GM23338 (cell line): ENCODE results near the gene PRPF40B. TPM values are rescaled to one million over a fixed set of nuclear protein-coding genes. Genes with fewer than 3 reads are reported as not detected.

ENCODE experiments used
- ATAC-seq: fragments of 200-7000 bp; cut with Tn5 transposase; 3 replicates; pipeline ENCODE4 v1.9.1; 2020
- DNase-seq: peaks from one replicate; pipeline ENCODE4 v3.0.0-alpha.2; 2015; ENCODE audit warnings: low spot score
- H2AFZ ChIP-seq: fragments of 200-600 bp; sonication (generic); 2 replicates; pipeline ENCODE4 v1.8.0; 2016; ENCODE audit warnings: antibody characterized with exemption, mild to moderate bottlenecking, moderate library complexity
- H3F3A ChIP-seq: fragments of 200-600 bp; sonication (generic); replicated peaks from 2 replicates; pipeline ENCODE4 v1.8.0; 2017; ENCODE audit warnings: antibody characterized with exemption, mixed run types, low read depth
- H3K27ac ChIP-seq: fragments of 200-600 bp; sonication (generic); 2 replicates; pipeline ENCODE4 v1.6.1; 2016; ENCODE audit warnings: low read depth
- H3K27me3 ChIP-seq: fragments of 200-600 bp; sonication (generic); 2 replicates; pipeline ENCODE4 v1.8.0; 2016; ENCODE audit warnings: mild to moderate bottlenecking, mixed run types, moderate library complexity; ENCODE audit not compliant: insufficient read depth
- H3K36me3 ChIP-seq: fragments of 200-600 bp; sonication (generic); 2 replicates; pipeline ENCODE4 v1.8.0; 2016; ENCODE audit warnings: mild to moderate bottlenecking; ENCODE audit not compliant: insufficient read depth
- H3K4me1 ChIP-seq: fragments of 200-600 bp; sonication (generic); 2 replicates; pipeline ENCODE4 v1.8.0; 2016; ENCODE audit warnings: mild to moderate bottlenecking, moderate library complexity; ENCODE audit not compliant: insufficient read depth
- H3K4me2 ChIP-seq: fragments of 200-600 bp; sonication (generic); 2 replicates; pipeline ENCODE4 v1.7.1; 2017; ENCODE audit warnings: mixed run types
- H3K4me3 ChIP-seq: fragments of 200-600 bp; sonication (generic); 2 replicates; pipeline ENCODE4 v1.6.1; 2016; ENCODE audit warnings: mixed run types
- H3K79me2 ChIP-seq: fragments of 200-600 bp; sonication (generic); replicated peaks from 2 replicates; pipeline ENCODE4 v1.8.0; 2017; ENCODE audit warnings: mild to moderate bottlenecking; ENCODE audit not compliant: insufficient read depth
- H3K9me2 ChIP-seq: fragments of 200-600 bp; sonication (generic); 2 replicates; pipeline ENCODE4 v1.8.0; 2017; ENCODE audit not compliant: insufficient read depth
- H4K20me1 ChIP-seq: fragments of 200-600 bp; sonication (generic); replicated peaks from 2 replicates; pipeline ENCODE4 v1.8.0; 2017; ENCODE audit warnings: mild to moderate bottlenecking; ENCODE audit not compliant: insufficient read depth
- H3K27ac Mint-ChIP-seq: 2 replicates; pipeline ENCODE4 v1.8.0; 2020; ENCODE audit warnings: inconsistent platforms, mild to moderate bottlenecking, moderate library complexity, mixed read lengths
- H3K27me3 Mint-ChIP-seq: 3 replicates; pipeline ENCODE4 v1.8.0; 2022; ENCODE audit warnings: low read depth, mild to moderate bottlenecking, moderate library complexity, mixed read lengths, inconsistent platforms; ENCODE audit not compliant: insufficient read depth, poor library complexity
- H3K36me3 Mint-ChIP-seq: 3 replicates; pipeline ENCODE4 v1.8.0; 2021; ENCODE audit warnings: low read depth, mild to moderate bottlenecking, inconsistent platforms, moderate library complexity, mixed read lengths
- H3K4me1 Mint-ChIP-seq: 3 replicates; pipeline ENCODE4 v1.8.0; 2020; ENCODE audit warnings: mild to moderate bottlenecking, inconsistent platforms, mixed read lengths
- H3K4me3 Mint-ChIP-seq: 3 replicates; pipeline ENCODE4 v1.8.0; 2021; ENCODE audit warnings: moderate library complexity, mild to moderate bottlenecking, inconsistent platforms, mixed read lengths
- H3K9me3 Mint-ChIP-seq: 3 replicates; pipeline ENCODE4 v1.8.0; 2020; ENCODE audit warnings: moderate library complexity, mild to moderate bottlenecking, inconsistent platforms, mixed read lengths
- EZH2 ChIP-seq: fragments of 200-600 bp; sonication (generic); IDR thresholded peaks from one replicate; pipeline ENCODE4 v1.8.0; 2017; ENCODE audit warnings: antibody characterized with exemption, mild to moderate bottlenecking, low read depth; ENCODE audit not compliant: unreplicated experiment
- EZH2phosphoT487 ChIP-seq: fragments of 200-600 bp; sonication (generic); IDR thresholded peaks from one replicate; pipeline ENCODE4 v1.8.1; 2018; ENCODE audit warnings: antibody characterized with exemption; ENCODE audit not compliant: unreplicated experiment
- NANOG ChIP-seq: IDR thresholded peaks from 2 replicates; pipeline ENCODE4 v1.6.1; 2016; ENCODE audit warnings: antibody characterized with exemption, borderline replicate concordance
- ZNF114 ChIP-seq: fragments of 250-450 bp; sonication (Bioruptor Pico); IDR thresholded peaks from 2 replicates; pipeline ENCODE4 v1.5.0; 2020; ENCODE audit warnings: mild to moderate bottlenecking, moderate library complexity
- polyA plus RNA-seq: library from polyadenylated mRNA; unstranded; fragments of >200 nt; fragmentation: Nextera tagmentation; extraction: Ambion mirVana; gene quantifications from 2 replicates; pipeline ENCODE4 v1.2.1, GENCODE V29; 2016
- total RNA-seq: library from RNA; depleted of rRNA; stranded (reverse); fragments of >200 nt; shearing (Covaris generic); gene quantifications from 2 replicates; pipeline ENCODE4 v1.2.3, GENCODE V29; 2014
- TF ChIP-seq, protein P1 (sequence below): IDR thresholded peaks from one replicate; pipeline ENCODE4 v1.6.1; 2018; ENCODE audit warnings: antibody characterized with exemption; ENCODE audit not compliant: unreplicated experiment
- TF ChIP-seq, protein P2 (sequence below), 2 experiments: fragments of 200-600 bp in 1 of 2; sonication (generic) in 1 of 2; conservative IDR thresholded peaks; 2 replicates each; pipeline versions ENCODE4 v1.5.1 to v1.6.1; 2016 to 2017; ENCODE audit warnings: antibody characterized with exemption in 2 of 2, low read depth in 2 of 2, mild to moderate bottlenecking in 2 of 2, moderate library complexity in 1 of 2
- TF ChIP-seq, protein P3 (sequence below): IDR thresholded peaks from 2 replicates; pipeline ENCODE4 v1.6.1; 2016; ENCODE audit warnings: antibody characterized with exemption

The PRPF40B gene
- total and polyA plus RNA-seq, 2 experiments from 2014 or later = 17.9 to 19.0 TPM

DNA sequence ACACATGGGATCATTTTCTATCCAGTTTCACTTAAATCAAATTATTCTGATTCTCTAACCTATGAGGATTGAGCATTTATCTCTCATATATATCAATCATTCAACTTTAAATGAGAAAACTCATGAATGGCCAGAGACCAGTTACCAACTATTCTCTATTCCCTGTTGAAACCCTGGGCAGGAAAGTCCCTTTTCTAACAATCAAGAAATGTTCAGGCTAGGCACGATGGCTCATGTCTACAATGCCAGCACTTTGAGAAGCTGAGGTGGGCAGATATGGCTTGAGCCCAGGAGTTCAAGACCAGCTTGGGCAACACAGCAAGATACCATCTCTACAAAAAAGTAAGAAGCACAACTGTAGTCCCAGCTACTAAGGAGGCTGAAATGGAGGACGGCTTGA is 65.9 kb downstream of the PRPF40B start:
- ATAC-seq = no peak
- no peak overlapping the region for H3K27ac Mint-ChIP-seq
- H3K36me3 ChIP-seq = no peaks in the 10 kb centered on the region
- H3K36me3 Mint-ChIP-seq = peaks cover 11% of the 10 kb centered on the region
- no peaks in the 10 kb centered on the region for H3K9me2 ChIP-seq
- no peak overlapping the region for H3K4me3 Mint-ChIP-seq
- no peak overlapping the region for H3K4me2 ChIP-seq
- peaks cover 36% of the 10 kb centered on the region for H3K4me1 Mint-ChIP-seq
- DNase-seq = no peak
- no peaks in the 10 kb centered on the region for H3K27me3 ChIP-seq
- H3K9me3 Mint-ChIP-seq = no peaks in the 10 kb centered on the region; the same call in 2 of the 3 replicates
- TF ChIP-seq, protein P1, sequence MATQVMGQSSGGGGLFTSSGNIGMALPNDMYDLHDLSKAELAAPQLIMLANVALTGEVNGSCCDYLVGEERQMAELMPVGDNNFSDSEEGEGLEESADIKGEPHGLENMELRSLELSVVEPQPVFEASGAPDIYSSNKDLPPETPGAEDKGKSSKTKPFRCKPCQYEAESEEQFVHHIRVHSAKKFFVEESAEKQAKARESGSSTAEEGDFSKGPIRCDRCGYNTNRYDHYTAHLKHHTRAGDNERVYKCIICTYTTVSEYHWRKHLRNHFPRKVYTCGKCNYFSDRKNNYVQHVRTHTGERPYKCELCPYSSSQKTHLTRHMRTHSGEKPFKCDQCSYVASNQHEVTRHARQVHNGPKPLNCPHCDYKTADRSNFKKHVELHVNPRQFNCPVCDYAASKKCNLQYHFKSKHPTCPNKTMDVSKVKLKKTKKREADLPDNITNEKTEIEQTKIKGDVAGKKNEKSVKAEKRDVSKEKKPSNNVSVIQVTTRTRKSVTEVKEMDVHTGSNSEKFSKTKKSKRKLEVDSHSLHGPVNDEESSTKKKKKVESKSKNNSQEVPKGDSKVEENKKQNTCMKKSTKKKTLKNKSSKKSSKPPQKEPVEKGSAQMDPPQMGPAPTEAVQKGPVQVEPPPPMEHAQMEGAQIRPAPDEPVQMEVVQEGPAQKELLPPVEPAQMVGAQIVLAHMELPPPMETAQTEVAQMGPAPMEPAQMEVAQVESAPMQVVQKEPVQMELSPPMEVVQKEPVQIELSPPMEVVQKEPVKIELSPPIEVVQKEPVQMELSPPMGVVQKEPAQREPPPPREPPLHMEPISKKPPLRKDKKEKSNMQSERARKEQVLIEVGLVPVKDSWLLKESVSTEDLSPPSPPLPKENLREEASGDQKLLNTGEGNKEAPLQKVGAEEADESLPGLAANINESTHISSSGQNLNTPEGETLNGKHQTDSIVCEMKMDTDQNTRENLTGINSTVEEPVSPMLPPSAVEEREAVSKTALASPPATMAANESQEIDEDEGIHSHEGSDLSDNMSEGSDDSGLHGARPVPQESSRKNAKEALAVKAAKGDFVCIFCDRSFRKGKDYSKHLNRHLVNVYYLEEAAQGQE = no peak
- TF ChIP-seq EZH2 = no peak
- TF ChIP-seq, protein P2, sequence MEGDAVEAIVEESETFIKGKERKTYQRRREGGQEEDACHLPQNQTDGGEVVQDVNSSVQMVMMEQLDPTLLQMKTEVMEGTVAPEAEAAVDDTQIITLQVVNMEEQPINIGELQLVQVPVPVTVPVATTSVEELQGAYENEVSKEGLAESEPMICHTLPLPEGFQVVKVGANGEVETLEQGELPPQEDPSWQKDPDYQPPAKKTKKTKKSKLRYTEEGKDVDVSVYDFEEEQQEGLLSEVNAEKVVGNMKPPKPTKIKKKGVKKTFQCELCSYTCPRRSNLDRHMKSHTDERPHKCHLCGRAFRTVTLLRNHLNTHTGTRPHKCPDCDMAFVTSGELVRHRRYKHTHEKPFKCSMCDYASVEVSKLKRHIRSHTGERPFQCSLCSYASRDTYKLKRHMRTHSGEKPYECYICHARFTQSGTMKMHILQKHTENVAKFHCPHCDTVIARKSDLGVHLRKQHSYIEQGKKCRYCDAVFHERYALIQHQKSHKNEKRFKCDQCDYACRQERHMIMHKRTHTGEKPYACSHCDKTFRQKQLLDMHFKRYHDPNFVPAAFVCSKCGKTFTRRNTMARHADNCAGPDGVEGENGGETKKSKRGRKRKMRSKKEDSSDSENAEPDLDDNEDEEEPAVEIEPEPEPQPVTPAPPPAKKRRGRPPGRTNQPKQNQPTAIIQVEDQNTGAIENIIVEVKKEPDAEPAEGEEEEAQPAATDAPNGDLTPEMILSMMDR (conservative IDR thresholded peaks at IDR 0.05; ENCODE audit: low read depth in 2 of 2) = no peak
- TF ChIP-seq ZNF114 (CRISPR knock-in tag) = no peak
- TF ChIP-seq EZH2phosphoT487 = no peak
- H3K79me2 ChIP-seq = peaks cover 85% of the 10 kb centered on the region
- peaks cover 33% of the 10 kb centered on the region for H3K4me1 ChIP-seq
- H3K27me3 Mint-ChIP-seq = peaks cover 4% of the 10 kb centered on the region
- H2AFZ ChIP-seq = no peak overlapping the region
- H3K27ac ChIP-seq = no peak overlapping the region
- H3K4me3 ChIP-seq = no peak overlapping the region
- H4K20me1 ChIP-seq = 0 out of 2 replicates have a peak, but pooled peaks cover 8% of the 10 kb centered on the region
- H3F3A ChIP-seq = no peaks in the 10 kb centered on the region

DNA sequence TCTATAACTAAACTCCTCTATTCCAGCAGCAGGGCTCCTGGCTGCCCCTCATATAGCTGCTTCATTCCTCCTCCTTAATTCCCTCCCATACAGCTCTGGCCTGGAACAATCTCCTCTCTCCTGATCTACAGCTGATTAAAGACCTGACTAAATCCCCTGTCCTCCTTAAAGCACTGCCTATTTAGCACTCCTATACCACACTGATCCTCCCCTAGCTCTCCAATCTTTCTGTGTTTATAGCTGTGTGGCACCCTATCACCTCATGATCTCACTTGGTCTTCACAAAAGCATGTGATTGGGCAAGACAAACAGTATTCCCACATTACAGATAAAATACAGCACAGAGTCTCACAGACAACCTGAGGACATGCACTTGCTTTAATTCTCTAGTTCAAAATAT is 66.4 kb downstream of the PRPF40B start:
- no peak overlapping the region for H3K4me3 ChIP-seq
- ATAC-seq = no peak
- Mint-ChIP-seq H3K36me3 (peaks cover 11% of the 10 kb centered on the region), H3K4me3 (no peak overlapping the region), H3K9me3 (no peaks in the 10 kb centered on the region; the same call in 2 of the 3 replicates), H3K27ac (no peak overlapping the region), H3K27me3 (peaks cover 4% of the 10 kb centered on the region), H3K4me1 (peaks cover 34% of the 10 kb centered on the region)
- H4K20me1 ChIP-seq = 0 out of 2 replicates have a peak, but pooled peaks cover 8% of the 10 kb centered on the region
- H3K4me2 ChIP-seq = no peak overlapping the region; the same call in 1 of the 2 replicates
- no peaks in the 10 kb centered on the region for H3K27me3 ChIP-seq
- DNase-seq = no peak
- no peaks in the 10 kb centered on the region for H3F3A ChIP-seq
- peaks cover 85% of the 10 kb centered on the region for H3K79me2 ChIP-seq
- no peaks in the 10 kb centered on the region for H3K36me3 ChIP-seq
- H3K4me1 ChIP-seq = peaks cover 34% of the 10 kb centered on the region
- H3K27ac ChIP-seq = 0 out of 2 replicates have a peak overlapping the region, but pooled peaks have one; percentile 70
- no peak overlapping the region for H2AFZ ChIP-seq
- no peaks in the 10 kb centered on the region for H3K9me2 ChIP-seq
- TF ChIP-seq, protein P3, sequence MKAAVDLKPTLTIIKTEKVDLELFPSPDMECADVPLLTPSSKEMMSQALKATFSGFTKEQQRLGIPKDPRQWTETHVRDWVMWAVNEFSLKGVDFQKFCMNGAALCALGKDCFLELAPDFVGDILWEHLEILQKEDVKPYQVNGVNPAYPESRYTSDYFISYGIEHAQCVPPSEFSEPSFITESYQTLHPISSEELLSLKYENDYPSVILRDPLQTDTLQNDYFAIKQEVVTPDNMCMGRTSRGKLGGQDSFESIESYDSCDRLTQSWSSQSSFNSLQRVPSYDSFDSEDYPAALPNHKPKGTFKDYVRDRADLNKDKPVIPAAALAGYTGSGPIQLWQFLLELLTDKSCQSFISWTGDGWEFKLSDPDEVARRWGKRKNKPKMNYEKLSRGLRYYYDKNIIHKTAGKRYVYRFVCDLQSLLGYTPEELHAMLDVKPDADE = no peak
- TF ChIP-seq NANOG = no peak
